ENCODE measurements around the gene ALPI.
"Not testable (repeated sequence)": the region's sequence is repeated elsewhere in the genome, so short reads cannot be mapped to it uniquely, and the experiment has no call there.

The ALPI gene

DNA sequence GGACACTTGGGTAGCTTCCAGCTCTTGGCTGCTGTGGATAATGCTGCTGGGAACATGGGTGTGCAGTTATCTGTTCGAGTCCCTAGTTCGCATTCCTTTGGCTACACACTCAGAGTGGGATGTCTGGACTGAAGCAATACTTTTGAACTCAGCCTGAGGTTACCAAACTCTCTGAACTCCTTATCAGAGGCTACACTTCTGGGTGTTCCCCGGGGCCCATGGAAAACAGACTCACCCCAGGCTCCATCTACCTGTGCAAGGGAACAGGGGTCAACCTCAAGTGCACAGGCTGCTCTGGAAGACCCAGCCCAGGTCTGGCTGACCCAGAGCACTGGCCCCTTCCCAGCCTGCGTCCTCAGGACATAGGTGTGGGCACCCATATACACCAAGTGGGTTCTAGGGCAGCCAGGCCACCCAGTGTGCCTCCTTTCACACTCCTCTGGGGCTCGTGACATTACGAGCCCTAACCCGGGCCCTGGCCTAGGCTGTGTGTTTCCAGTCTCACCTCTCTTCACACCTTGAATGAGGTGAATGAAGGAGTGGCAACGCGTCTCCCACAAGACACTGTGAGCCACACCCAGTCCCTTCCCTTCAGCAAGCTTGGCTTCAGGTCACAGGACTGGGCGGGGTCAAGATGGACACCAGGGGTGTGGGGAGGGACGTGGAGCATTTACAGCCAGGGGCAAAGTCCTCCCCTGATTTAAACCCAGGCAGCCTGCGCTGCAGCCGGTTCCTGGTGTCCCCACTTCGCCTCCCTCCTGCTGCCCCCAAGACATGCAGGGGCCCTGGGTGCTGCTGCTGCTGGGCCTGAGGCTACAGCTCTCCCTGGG is at the start of gene ALPI:
Gene ALPI, plus strand, starts transcription at position 728 of the 830 bp plus-strand sequence. Its CDS starts 47 bp downstream, at position 775.
- no peak for DNase-seq

DNA sequence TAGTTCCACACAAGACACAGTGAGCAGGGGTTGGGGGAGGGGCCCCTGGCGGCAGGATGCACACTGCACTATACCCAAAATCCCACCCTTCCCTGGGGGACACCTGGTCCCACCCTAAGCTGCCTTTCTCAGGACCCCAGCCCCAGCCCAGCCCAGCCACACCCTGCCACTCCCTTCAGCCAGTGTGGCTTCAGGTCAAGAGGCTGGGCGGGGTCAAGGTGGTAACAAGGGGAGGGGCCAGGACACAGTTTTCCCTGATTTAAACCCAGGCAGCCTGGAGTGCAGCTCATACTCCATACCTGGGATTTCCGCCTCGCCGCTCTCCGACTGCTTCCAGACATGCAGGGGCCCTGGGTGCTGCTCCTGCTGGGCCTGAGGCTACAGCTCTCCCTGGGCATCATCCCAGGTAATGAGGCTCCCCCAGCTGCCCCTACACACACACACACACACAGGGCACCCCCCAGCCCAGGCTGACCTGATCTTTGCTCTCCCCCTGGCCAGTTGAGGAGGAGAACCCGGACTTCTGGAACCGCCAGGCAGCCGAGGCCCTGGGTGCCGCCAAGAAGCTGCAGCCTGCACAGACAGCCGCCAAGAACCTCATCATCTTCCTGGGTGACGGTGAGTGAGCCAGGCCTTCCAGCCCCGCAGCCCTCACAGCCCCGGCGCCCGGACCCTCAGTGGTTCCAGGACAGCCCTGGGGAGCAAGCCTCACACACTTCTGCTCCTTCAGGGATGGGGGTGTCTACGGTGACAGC is 49.2 kb upstream of the ALPI start, which contains the start of gene ALPG:
Gene ALPG, plus strand, starts transcription at position 289 of the 755 bp plus-strand sequence. Its CDS starts 51 bp downstream, at position 340.
- no peak for DNase-seq

DNA sequence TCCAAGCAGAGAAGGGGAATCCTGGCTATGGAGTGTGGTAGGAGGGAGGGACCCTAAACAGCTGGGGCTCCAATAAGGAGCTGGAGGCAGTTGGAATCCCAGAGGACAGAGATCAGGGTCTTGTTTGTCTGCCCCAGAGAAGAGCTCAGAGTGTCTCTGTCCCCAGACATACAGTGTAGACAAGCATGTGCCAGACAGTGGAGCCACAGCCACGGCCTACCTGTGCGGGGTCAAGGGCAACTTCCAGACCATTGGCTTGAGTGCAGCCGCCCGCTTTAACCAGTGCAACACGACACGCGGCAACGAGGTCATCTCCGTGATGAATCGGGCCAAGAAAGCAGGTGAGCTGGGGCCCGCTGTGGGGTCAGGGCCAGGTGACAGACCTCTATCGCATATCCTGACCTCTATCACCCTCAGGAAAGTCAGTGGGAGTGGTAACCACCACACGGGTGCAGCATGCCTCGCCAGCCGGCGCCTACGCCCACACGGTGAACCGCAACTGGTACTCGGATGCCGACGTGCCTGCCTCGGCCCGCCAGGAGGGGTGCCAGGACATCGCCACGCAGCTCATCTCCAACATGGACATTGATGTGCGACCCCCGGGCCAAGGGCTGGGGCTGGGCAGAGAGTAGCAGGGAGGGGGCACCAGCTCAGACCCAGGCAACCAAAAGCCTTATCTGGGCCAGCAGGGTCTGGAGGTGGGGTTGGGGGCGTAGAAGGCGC is 48.4 kb upstream of the ALPI start:
- DNase-seq, result not testable (repeated sequence)

DNA sequence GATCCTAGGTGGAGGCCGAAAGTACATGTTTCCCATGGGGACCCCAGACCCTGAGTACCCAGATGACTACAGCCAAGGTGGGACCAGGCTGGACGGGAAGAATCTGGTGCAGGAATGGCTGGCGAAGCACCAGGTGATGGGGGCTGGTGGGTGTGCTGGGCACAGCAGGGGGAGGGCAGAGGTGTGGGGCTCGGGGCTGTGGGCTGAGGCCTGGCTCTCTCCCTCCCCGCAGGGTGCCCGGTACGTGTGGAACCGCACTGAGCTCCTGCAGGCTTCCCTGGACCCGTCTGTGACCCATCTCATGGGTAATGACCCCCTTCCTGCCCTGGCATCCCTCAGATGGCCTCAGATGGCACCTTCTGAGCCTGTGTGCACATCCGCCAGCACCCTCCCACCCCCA is 47.7 kb upstream of the ALPI start:
- not testable (repeated sequence) for DNase-seq

DNA sequence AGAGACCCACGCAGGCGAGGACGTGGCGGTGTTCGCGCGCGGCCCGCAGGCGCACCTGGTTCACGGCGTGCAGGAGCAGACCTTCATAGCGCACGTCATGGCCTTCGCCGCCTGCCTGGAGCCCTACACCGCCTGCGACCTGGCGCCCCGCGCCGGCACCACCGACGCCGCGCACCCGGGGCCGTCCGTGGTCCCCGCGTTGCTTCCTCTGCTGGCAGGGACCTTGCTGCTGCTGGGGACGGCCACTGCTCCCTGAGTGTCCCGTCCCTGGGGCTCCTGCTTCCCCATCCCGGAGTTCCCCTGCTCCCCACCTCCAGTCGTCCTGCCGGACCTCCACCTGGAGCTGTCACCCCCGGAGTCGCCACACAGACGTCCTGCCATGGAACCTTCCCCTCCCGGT is 46.3 kb upstream of the ALPI start:
- DNase-seq, result not testable (repeated sequence)

DNA sequence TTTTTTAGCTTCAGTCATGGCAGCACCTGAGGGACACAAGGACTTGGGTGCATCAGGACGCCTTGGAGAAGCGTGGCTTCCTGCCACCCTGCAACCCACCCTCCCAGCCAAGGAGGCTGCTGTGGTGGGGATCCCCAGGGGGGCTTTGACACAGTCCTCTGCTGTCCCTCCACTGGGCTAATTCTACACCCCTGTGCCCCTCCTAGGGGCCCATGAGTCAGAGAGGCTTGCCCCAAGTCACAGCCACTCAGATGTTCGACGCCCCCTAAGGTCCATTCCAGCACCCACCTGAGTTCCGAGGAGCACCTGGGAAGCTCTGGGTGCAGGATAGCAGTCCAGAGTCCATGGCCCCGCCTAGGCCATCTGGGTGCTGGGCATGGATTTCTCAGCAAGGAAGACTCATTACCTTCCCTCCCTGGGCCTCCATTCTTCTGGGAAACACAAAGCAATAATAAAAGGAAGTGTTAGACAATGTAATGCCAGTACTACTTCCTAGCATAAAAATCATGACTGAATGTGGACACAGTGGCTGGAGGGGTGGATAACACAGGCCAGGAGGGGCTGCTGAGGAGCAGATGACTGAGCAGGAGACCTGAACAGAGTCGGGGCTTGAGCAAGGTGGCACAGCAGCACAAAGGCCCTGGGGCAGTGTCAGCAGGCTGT is 45.6 kb upstream of the ALPI start:
- no peak for DNase-seq

DNA sequence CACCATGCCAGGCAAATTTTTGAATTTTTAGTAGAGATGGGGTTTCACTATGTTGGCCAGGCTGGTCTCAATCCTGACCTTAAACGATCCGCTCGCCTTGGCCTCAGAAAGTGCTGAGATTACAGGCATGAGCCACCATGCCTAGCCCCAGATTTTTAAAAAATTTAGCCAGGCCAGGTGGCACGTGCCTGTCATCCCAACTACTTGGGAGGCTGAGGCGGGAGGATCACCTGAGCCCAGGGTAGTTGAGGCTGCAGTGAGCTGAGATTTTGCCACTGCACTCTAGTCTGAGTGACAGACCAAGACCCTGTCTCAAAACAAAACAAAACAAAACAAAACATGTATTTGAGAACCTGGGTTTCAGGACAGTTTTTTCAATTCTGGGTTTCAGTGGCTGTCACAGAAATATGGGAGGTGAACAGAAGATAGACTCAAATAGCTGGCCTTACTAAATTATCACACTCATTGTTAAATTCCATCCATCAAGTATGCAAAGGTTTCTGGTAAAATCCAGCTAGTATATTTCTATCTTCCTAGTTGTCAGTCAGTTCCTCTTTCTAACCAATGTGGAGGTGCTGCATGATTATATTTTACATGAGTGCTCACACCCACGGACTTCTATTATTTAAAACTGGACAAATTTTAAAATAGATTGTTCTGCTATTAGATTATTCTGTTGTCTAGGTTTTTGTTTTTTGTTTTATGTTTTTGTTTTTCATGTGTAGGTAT is 43.9 kb upstream of the ALPI start:
- no peak for DNase-seq

DNA sequence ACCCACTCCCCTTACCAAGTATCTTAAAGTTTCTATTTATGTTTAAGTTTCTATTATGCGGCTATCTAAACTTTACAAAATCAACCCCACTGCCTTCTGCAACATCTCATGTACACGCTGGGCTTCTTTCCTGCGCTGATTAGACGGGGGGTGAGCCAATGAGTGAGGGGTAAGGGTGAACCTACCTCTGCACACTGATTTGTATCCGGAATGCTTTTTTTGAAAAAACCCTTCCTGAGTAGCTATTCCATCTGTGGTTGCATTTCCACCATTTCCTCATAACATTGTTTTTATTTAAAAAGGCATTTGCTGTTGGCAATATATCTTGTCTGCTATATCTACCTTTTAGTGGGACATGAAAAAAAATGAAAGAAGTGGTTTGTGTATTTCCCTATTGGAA is 43.0 kb upstream of the ALPI start:
- DNase-seq, result no peak

DNA sequence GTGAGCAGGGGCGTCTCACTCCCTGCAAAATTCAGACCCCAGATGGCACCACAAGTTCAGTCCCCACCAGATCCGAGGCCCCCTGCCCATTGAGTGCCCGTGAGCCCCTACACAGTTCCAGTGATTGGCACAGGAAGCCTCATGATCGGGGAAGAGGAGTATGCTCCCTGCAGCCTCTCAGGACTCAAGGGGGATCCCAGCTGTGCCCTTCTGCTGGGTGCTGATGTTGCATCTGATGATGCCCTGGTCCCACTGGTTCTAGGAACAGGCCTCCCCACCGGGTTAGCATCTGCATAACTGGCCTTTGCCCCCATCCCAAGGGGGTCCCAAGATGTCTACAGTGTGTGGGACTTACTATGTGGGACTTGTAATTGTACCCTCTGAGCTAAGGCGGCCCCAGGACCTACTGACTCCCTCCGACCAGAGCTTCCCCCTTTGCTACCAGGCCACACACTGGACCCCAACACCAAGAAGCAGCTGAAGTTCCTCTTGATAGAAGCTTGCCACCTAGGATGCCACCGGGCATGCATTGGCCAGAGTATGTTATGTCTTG is 40.7 kb upstream of the ALPI start:
- DNase-seq, result no peak

DNA sequence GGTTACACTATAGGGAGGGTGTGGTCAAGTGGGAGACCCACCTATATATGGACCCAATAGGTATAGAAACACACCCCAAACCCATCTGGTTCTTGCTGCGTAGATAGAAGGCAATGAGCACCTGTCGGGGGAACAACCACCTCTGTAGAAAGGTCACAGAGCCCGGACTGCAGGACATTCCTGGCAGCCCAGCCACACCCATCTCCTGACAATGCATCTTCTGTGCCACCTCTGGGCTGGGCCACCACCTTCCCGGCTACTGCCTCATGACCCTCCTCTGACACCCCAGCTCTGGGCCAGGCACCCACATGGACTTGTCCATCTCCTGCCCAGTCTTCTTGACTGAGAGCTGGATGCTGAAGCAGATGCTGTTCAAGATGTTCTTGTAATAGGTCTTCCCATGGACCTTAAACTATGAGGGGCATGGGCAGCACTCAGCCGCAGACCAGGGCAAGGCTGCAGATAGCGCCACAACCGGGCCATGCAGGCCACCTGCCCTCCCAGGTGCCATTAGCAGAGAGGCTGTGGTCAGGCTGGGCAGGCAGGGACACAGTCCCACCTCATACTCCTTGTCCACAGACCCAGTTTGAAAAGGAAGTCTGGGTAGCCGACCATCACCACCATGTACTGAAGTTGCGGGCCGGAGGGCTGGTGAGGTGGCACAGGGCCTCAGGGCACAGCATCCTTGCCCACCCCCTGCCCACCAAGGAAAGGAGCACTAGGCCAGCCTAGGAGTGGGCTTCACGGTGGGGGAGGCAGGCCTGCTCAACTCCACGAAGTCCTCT is 40.0 kb upstream of the ALPI start:
- no peak for DNase-seq

DNA sequence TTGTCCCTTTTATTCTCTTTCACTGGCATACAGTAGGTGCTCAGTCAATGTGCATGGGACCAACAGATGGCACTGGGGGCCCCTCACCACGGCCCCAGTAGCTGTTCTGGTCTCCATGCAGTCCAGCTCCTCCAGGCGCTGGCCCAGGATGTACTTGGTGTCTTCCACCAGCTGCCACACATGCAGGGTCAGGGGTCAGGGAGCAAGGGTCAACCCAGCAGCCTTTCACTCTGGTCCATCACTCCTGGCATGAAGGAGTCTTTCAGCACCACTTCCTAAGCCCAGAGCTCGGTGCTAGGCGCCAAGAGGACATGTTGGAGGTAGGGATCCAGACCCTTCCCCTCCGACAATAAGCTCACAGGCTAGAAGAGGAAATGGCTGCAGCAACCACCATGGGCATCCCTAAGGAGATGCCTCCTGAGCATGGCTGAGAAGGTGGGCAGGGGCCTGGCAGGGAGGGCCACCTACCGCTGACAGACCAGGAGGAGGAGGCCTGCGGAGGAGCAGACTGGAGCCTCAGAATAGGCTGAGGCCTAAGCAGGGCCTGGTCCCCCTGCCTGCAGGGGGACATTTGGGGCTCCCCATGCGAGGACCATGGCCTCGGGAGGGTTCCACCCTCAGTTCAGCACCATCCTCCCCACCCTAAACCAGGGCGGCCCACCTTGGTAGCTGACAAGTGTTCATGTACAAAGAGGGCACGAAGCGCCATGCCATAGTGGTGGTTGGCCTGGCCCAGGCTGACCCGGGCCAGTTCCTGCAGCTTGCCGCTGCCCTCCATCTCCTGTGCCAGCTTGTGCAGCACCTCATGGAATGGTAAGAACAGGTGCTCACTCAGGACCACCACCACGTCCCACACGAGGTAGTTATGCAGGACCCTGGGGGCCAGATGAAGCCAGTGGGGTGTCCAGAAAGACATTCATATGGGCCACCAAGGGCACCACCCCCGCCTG is 39.2 kb upstream of the ALPI start:
- no peak for DNase-seq

DNA sequence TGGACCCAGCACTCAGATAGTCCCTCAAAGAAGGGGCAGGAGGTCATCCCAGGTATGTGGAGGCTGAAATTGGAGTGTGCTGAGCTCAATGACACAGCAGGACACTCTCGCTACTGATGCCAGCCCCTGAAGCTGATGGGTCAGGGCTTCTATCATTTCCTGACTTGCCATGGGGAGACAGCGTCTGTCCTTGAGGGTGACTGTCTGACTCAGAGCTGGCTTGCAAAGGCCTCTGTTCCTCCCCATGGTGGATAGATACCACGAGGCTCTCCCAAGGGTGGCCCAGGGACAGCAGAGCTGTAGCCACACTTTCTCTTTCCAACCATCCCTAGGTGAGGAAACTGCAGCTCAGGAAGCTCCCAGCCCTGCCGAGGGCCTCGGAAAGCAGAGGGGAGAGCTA is 38.5 kb upstream of the ALPI start:
- DNase-seq, result no peak

DNA sequence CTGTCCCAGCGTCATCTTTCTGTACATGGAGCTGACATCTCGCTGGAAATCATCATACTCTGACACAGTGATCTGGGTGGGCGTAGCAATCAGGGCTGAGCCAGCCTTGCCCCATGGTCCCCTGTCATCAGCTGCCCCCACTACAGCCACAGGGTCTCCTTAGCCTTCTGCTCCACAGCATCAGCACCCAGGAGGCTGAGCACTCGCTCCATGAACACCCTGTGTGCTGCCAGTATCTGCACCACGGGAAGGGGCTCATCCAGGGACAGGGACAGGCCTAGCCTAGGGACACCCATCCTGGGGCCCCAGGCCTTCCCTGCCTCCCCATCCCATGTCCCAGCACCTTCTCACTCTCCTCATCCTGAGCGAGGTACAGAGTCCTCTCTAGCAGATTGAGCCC is 37.9 kb upstream of the ALPI start:
- no peak for DNase-seq

DNA sequence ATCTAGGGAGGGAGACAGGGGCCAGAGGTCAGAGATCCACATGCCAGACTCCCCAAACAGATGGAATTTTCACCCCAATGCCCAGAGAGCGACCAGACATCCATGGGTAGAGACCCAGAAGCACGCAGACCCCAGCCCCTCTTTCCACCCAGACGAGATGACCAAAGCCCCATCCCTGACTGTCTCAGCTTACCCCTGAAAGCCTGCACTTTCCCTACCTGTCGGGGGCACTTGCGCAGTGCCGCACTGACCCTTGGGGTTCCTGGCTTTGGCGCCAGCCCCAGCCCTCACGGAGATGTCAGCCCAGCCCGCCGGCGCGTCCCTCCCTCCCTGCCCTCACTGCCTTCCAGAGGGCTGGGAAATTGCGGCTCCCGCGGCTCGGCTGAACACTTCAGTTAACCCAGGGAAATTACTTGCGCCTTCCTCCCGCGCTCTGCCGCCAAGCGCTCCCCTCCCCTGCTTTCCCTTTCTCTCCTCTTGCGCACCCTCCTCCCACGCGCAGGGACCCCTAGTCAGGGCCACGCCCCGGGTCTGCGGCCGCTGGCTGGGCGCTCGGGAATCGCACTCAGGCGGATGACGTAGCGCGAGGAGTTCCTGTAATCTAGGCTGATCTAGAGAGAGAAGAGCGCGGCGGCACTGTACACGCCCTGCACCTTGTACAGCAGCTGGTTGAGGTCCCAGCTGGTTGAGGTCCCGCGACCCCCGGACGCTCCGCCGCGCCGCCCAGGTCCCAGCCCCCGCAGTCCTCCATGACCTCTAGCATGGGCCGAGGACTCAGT is 37.3 kb upstream of the ALPI start:
- no peak for DNase-seq

DNA sequence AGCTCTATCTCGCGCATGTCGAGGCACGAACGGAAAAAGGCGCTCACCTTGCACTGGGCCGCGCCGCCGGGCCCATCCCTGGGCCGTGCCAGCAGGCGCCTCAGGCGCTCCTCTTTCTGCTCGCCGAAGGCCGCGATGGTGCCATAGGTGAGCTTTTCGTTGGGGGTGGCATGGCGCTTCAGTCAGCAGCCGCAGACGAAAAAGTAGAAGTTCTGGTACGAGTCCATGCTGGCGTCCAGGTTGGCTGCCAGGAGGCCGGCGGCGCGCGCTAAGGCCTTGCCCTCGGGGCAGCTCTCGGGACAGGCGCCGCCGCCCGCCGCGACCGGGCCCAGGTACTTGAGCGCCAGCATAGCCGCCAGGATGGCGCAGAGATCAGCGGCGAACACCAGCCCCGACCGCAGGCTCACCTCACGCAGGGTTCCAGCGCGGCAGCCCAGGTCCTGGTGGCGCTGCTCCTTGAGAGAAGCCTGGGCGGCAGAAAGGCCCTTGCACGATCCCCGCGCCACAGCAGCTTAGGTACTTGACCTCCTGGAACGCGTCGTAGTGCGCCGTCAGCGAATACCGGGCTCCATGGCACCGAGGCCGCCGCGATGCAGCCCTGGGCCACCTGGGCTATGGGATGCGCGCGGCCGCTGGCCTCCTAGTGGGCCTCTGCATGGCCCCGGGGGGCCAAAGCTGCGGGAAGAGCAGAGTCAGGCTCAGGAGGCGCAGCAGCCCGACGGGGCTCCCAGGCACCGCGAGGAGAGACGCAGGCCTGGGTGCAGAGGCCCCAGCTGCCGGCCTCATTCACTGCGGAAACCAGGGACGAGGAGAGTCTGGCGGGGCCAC is 36.5 kb upstream of the ALPI start:
- DNase-seq, result no peak

DNA sequence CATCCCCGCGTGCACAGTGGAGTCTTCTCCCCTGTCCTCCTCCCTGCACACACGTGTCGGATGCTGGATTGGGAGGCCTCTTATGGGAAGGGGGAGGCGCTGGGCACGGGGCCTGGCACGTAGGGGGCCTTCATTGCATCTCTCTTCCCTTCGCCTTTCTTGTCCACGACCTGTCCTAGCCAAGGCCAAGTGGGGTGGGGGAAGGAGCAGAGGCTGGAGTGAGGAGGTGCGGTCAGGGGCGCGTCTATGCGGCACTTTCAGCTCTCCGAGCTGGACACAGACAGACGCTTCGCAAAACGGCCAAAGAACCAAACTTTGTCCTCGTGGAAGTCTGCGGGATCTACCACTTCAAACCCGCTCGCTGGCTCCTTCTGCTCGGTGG is 35.9 kb upstream of the ALPI start:
- DNase-seq, result no peak

DNA sequence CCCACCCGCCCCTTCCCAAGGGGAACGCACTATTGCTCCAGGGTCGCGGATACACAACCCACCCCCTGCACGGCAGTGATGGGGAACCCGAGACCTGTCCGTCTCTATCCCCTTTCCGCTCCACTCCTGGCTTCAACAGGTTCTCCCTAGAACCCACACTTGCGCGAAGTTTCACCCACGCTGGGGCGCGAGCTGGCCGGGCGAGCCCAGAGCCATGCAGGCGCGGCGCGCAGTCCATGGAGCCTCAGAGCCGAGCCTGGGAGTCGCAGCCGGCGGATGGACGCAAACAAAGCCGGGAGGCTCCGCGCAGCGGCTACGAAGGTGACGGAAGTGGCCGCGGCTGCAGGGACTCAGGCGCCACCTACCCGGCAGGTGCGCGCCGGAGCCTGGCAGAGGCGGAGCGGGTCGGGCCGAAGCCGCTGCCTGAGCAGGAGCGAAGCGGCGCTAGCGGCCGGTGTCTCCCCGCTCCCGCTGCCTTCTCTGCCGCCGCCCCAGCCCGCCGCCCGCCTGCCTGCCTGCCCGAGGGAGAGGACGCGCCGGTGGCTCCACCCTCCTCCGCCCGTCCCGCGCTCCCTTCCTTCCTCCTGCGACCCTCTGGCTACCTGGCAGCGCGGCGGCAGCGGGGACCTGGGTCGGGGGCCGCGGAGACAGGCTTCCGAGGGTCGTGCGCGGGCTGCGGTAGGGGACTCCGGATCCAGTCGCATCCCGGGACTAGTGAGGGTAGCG is 35.3 kb upstream of the ALPI start:
- no peak for DNase-seq
